HEK293 (cell line): ENCODE results near the gene PTPRN2.

Experiments used
- CTCF ChIA-PET: fragments of 350-600 bp; formaldehyde crosslinking; extraction: SDS; loops from one replicate; lab custom pipeline; 2021; ENCODE audit warnings: antibody characterized with exemption; lab: Yijun Ruan, JAX
- POLR2A ChIA-PET: fragments of 300-600 bp; formaldehyde crosslinking; extraction: SDS; loops from one replicate; lab custom pipeline; 2020; ENCODE audit warnings: antibody characterized with exemption, inconsistent platforms; lab: Yijun Ruan, JAX
- H3K27ac ChIP-seq: fragments of 200-500 bp; sonication (Bioruptor generic); 2 replicates; pipeline ENCODE4 v1.5.1; 2014; ENCODE audit warnings: low read depth, low read length, control low read depth, inconsistent platforms; ENCODE audit errors: extremely low read depth
- H3K36me3 ChIP-seq, 2 experiments: fragments of 200-500 bp in 1 of 2; sonication (Bioruptor generic) in 1 of 2; 1 replicate in 1 of 2; 2 replicates in 1 of 2; pipeline ENCODE4 v1.5.1; 2014 to 2017; ENCODE audit warnings: inconsistent platforms in 2 of 2, low read length in 2 of 2; ENCODE audit not compliant: control insufficient read depth in 2 of 2, insufficient read depth in 1 of 2
- H3K4me1 ChIP-seq: fragments of 200-500 bp; sonication (Bioruptor generic); 2 replicates; pipeline ENCODE4 v1.5.1; 2014; ENCODE audit warnings: mild to moderate bottlenecking, low read length, inconsistent platforms; ENCODE audit not compliant: control insufficient read depth, insufficient read depth
- H3K4me3 ChIP-seq: 2 replicates; pipeline ENCODE4 v1.5.1; 2011; ENCODE audit warnings: low read depth, mild to moderate bottlenecking, control low read depth, low read length, moderate library complexity
- H3K9me3 ChIP-seq: fragments of 200-500 bp; sonication (Bioruptor generic); 2 replicates; pipeline ENCODE4 v1.5.1; 2014; ENCODE audit warnings: low read depth, low read length, inconsistent platforms; ENCODE audit not compliant: control insufficient read depth, insufficient read depth
- CTCF ChIP-seq: fragments of 450-650 bp; formaldehyde crosslinking; IDR thresholded peaks from 2 replicates; pipeline ENCODE4 v1.5.1; 2016; ENCODE audit warnings: missing biosample characterization, missing genetic modification characterization
- KLF10 ChIP-seq: fragments of 450-650 bp; IDR thresholded peaks from 2 replicates; pipeline ENCODE4 v1.5.1; 2018; ENCODE audit warnings: missing biosample characterization, mild to moderate bottlenecking, missing genetic modification characterization
- MZF1 ChIP-seq: fragments of 450-650 bp; formaldehyde crosslinking; IDR thresholded peaks from 2 replicates; pipeline ENCODE4 v1.5.1; 2017; ENCODE audit warnings: missing biosample characterization, missing genetic modification characterization, borderline replicate concordance
- PRDM6 ChIP-seq: fragments of 450-650 bp; formaldehyde crosslinking; IDR thresholded peaks from 2 replicates; pipeline ENCODE4 v1.5.1; 2017; ENCODE audit warnings: missing biosample characterization, missing genetic modification characterization
- REPIN1 ChIP-seq: fragments of 450-650 bp; formaldehyde crosslinking; IDR thresholded peaks from 2 replicates; pipeline ENCODE4 v1.5.1; 2017; ENCODE audit warnings: missing biosample characterization, missing genetic modification characterization, low read depth
- SALL2 ChIP-seq: fragments of 450-650 bp; formaldehyde crosslinking; IDR thresholded peaks from 2 replicates; pipeline ENCODE4 v1.5.0; 2017; ENCODE audit warnings: missing biosample characterization, mild to moderate bottlenecking, missing genetic modification characterization, borderline replicate concordance
- SP2 ChIP-seq: fragments of 450-650 bp; formaldehyde crosslinking; IDR thresholded peaks from 2 replicates; pipeline ENCODE4 v1.5.1; 2016; ENCODE audit warnings: missing biosample characterization, missing genetic modification characterization
- ZBTB20 ChIP-seq: fragments of 450-650 bp; formaldehyde crosslinking; IDR thresholded peaks from 2 replicates; pipeline ENCODE4 v1.5.1; 2016; ENCODE audit warnings: missing biosample characterization, missing genetic modification characterization
- ZNF148 ChIP-seq: fragments of 450-650 bp; formaldehyde crosslinking; IDR thresholded peaks from 2 replicates; pipeline ENCODE4 v1.5.0; 2017; ENCODE audit warnings: missing biosample characterization, missing genetic modification characterization, borderline replicate concordance
- ZNF202 ChIP-seq: fragments of 450-650 bp; formaldehyde crosslinking; IDR thresholded peaks from 2 replicates; pipeline ENCODE4 v1.5.1; 2016; ENCODE audit warnings: missing biosample characterization, missing genetic modification characterization, borderline replicate concordance
- ZNF292 ChIP-seq: fragments of 450-650 bp; formaldehyde crosslinking; IDR thresholded peaks from 2 replicates; pipeline ENCODE4 v1.5.1; 2016; ENCODE audit warnings: low read depth, missing biosample characterization, missing genetic modification characterization, borderline replicate concordance
- ZNF324 ChIP-seq: fragments of 450-650 bp; formaldehyde crosslinking; IDR thresholded peaks from 2 replicates; pipeline ENCODE4 v1.5.1; 2016; ENCODE audit warnings: missing biosample characterization, missing genetic modification characterization
- ZNF341 ChIP-seq: fragments of 450-650 bp; formaldehyde crosslinking; IDR thresholded peaks from 2 replicates; pipeline ENCODE4; 2016; ENCODE audit warnings: low read depth, missing biosample characterization, missing genetic modification characterization
- ZNF366 ChIP-seq: fragments of 450-650 bp; formaldehyde crosslinking; conservative IDR thresholded peaks from 2 replicates; pipeline ENCODE4 v1.5.1; 2016; ENCODE audit warnings: missing biosample characterization, missing genetic modification characterization
- ZNF423 ChIP-seq: fragments of 450-650 bp; formaldehyde crosslinking; IDR thresholded peaks from 2 replicates; pipeline ENCODE4 v1.5.1; 2016; ENCODE audit warnings: missing biosample characterization, missing genetic modification characterization
- ZNF549 ChIP-seq: fragments of 450-650 bp; IDR thresholded peaks from 2 replicates; pipeline ENCODE4 v1.5.1; 2018; ENCODE audit warnings: missing biosample characterization, missing genetic modification characterization, mild to moderate bottlenecking, inconsistent platforms, moderate library complexity
- ZNF555 ChIP-seq: fragments of 450-650 bp; formaldehyde crosslinking; conservative IDR thresholded peaks from 2 replicates; pipeline ENCODE4 v1.5.1; 2017; ENCODE audit warnings: missing biosample characterization, mild to moderate bottlenecking, missing genetic modification characterization, inconsistent platforms
- ZNF561 ChIP-seq: fragments of 450-650 bp; IDR thresholded peaks from 2 replicates; pipeline ENCODE4 v1.5.1; 2018; ENCODE audit warnings: missing biosample characterization, missing genetic modification characterization, borderline replicate concordance
- ZNF610 ChIP-seq: fragments of 450-650 bp; formaldehyde crosslinking; IDR thresholded peaks from 2 replicates; pipeline ENCODE4 v1.5.1; 2016; ENCODE audit warnings: missing biosample characterization, missing genetic modification characterization, borderline replicate concordance
- ZNF664 ChIP-seq: fragments of 450-650 bp; formaldehyde crosslinking; IDR thresholded peaks from 2 replicates; pipeline ENCODE4 v1.5.1; 2016; ENCODE audit warnings: missing biosample characterization, missing genetic modification characterization
- ZNF677 ChIP-seq: fragments of 450-650 bp; IDR thresholded peaks from 2 replicates; pipeline ENCODE4 v1.5.0; 2018; ENCODE audit warnings: missing biosample characterization, mild to moderate bottlenecking, missing genetic modification characterization, moderate library complexity
- ZNF791 ChIP-seq: fragments of 450-650 bp; formaldehyde crosslinking; IDR thresholded peaks from 2 replicates; pipeline ENCODE4 v1.5.1; 2016; ENCODE audit warnings: missing biosample characterization, missing genetic modification characterization

Gene PTPRN2

DNA sequence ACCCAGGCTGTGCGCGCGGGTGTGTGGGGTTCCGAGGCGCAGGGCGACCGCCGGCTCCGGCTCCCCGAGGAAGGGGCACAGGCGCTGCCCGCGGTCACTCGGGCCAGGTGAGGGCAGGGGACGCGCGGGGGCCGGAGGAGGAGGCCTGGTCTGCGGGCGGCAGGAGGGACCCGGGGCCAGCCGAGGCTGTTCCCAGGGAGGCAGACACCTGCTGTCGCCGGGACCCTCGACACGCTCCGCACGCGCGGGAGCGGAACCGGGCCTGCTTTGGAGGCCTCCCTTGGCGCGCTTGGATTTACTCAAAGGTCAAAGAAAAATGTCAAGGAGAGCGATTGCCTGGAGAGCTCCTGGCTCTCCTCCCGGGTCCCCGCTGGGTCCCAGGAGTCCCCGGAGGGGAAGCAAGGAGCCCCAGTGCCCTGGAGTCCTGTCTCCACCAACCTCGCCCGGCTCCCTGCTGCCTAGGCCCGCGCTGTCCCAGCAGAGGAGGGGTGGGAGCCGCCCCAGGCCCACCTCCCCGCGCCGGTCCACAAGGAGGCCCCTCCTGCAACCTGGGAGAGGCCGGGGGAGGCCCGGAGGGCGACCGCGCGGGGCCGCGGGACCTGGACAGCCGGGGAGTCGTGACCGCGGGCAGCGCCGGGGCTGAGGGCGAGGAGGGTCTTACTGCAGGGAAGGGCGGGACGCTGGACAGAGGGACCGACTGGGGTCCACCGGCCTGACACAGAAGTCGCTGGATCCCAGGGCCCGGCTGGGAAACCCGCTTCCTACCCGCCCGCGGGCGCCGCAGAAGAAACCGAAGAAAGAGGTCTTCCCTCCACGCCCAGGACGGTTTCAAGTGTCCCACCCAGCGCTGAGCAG is 902.0 kb downstream of the PTPRN2 start (continued):
- TF ChIP-seq ZNF561 (no peak), ZNF549 (tag by site-specific recombination) (no peak), ZNF324 (tag by site-specific recombination) (no peak), MZF1 (tag by site-specific recombination) (no peak)

- no peak overlapping the region for H3K27ac ChIP-seq
- TF ChIP-seq ZNF791 (tag by site-specific recombination) (no peak), ZNF292 (no peak), PRDM6 (tag by site-specific recombination) (no peak), ZNF555 (no peak), CTCF (tag by site-specific recombination) (no peak), SP2 (tag by site-specific recombination) (no peak)
- H3K36me3 ChIP-seq, result no peaks in the 10 kb centered on the region
- no peaks in the 10 kb centered on the region for H3K4me1 ChIP-seq
- H3K4me3 ChIP-seq, result no peak overlapping the region
- no peaks in the 10 kb centered on the region for H3K9me3 ChIP-seq
- ChIA-PET CTCF (no interaction called here), POLR2A (no interaction called here)
Measured at GRCh38 chr7:157684909-157685429, 902.7 kb downstream of the PTPRN2 start.

GRCh38 chr7:157684157-157684908 is 903.3 kb downstream of the PTPRN2 start:
- Histone ChIP-seq H3K4me3 (no peak overlapping the region), H3K27ac (no peak overlapping the region), H3K4me1 (no peaks in the 10 kb centered on the region), H3K36me3 (no peaks in the 10 kb centered on the region), H3K9me3 (no peaks in the 10 kb centered on the region)
- TF ChIP-seq ZNF677 (tag by site-specific recombination) (no peak), ZNF610 (tag by site-specific recombination) (no peak), KLF10 (tag by site-specific recombination) (no peak)
- ChIA-PET CTCF (no interaction called here), POLR2A (no interaction called here)

GRCh38 chr7:157683747-157684156 is 903.9 kb downstream of the PTPRN2 start:
- ChIA-PET POLR2A (no interaction called here), CTCF (no interaction called here)
- H3K9me3 ChIP-seq, result no peaks in the 10 kb centered on the region
- no peaks in the 10 kb centered on the region for H3K36me3 ChIP-seq
- H3K4me1 ChIP-seq, result no peaks in the 10 kb centered on the region
- no peak overlapping the region for H3K27ac ChIP-seq
- H3K4me3 ChIP-seq, result no peak overlapping the region
- no peak for TF ChIP-seq ZNF664 (tag by site-specific recombination)
- no peak for TF ChIP-seq ZNF366
- TF ChIP-seq REPIN1 (tag by site-specific recombination), result no peak
- TF ChIP-seq SALL2 (tag by site-specific recombination), result no peak
- TF ChIP-seq ZNF148, result no peak
- no peak for TF ChIP-seq ZNF423
- no peak for TF ChIP-seq ZBTB20
- TF ChIP-seq ZNF341 (tag by site-specific recombination), result no peak
- no peak for TF ChIP-seq ZNF202 (tag by site-specific recombination)
